Testis (tissue), 3 donors: ENCODE results near the gene ATP2B2. TPM values are rescaled to one million over a fixed set of nuclear protein-coding genes. Genes with fewer than 3 reads are reported as not detected.

Source experiments
- DNase-seq: peaks from one replicate; pipeline ENCODE4 v3.0.0-alpha.2; 2019
- H3K27ac ChIP-seq, 2 donors: fragments of 200-600 bp; sonication (generic); one replicate each; pipeline ENCODE4 v1.5.1; 2019
- H3K27me3 ChIP-seq: fragments of 200-600 bp; sonication (generic); one replicate; pipeline ENCODE4 v1.5.1; 2019
- H3K36me3 ChIP-seq: fragments of 200-600 bp; sonication (generic); one replicate; pipeline ENCODE4 v1.5.1; 2017; ENCODE audit warnings: low read depth; ENCODE audit errors: missing control alignments
- H3K4me1 ChIP-seq: fragments of 200-600 bp; sonication (generic); one replicate; pipeline ENCODE4 v1.5.1; 2019
- H3K4me3 ChIP-seq, 2 donors: fragments of 200-600 bp; sonication (generic); one replicate each; pipeline ENCODE4 v1.5.1; 2017 to 2019
- H3K9me3 ChIP-seq: fragments of 200-600 bp; sonication (generic); one replicate; pipeline ENCODE4 v1.5.1; 2017
- CTCF ChIP-seq, 3 experiments: fragments of 450-650 bp in 2 of 3; fragments of 200-600 bp in 1 of 3; sonication (generic) in 1 of 3; IDR thresholded peaks; one replicate each; pipeline ENCODE4 v1.5.1; 2016 to 2019; ENCODE audit warnings: antibody characterized with exemption in 3 of 3, mild to moderate bottlenecking in 2 of 3, moderate library complexity in 1 of 3
- POLR2A ChIP-seq: fragments of 450-650 bp; IDR thresholded peaks from one replicate; pipeline ENCODE4 v1.6.1; 2017; ENCODE audit warnings: antibody characterized with exemption, mild to moderate bottlenecking, moderate library complexity
- WGBS, 2 donors: methylation state at CpG; one replicate each; pipeline ENCODE4 v1.1.5; 2018; 5-methylcytosine and 5-hydroxymethylcytosine counted together
- intact Hi-C: fragments of 100-400 bp; cut with DNase I; formaldehyde crosslinking; loops from one replicate; pipeline ENCODE4 v1.15.1; 2023; ENCODE audit warnings: low total_unique reads
- polyA plus RNA-seq: library from polyadenylated mRNA; stranded (reverse); fragments of 350-450 nt; fragmentation: Illumina TruSeq; extraction: RNeasy Lipid Tissue Mini Kit (QIAGEN cat#74804); gene quantifications from one replicate; pipeline ENCODE4 v1.2.3, GENCODE V29; 2014; ENCODE audit warnings: low read depth, low replicate concordance; ENCODE audit not compliant: insufficient read depth
- total RNA-seq, 2 donors: library from RNA; depleted of rRNA; stranded (reverse); fragments of >200 nt; gene quantifications; one replicate each; pipeline ENCODE4 v1.2.3, GENCODE V29; 2016

The ATP2B2 gene
- total and polyA plus RNA-seq, 3 donors from 2014 or later, result 1.1 to 2.9 (median 1.8) TPM

GRCh38 chr3:10497439-10497838 is 7.9 kb downstream of the ATP2B2 start:
- Histone ChIP-seq H3K27me3 (no peaks in the 10 kb centered on the region), H3K27ac (no peak overlapping the region), H3K4me3 (no peak overlapping the region), H3K9me3 (no peaks in the 10 kb centered on the region), H3K36me3 (no peaks in the 10 kb centered on the region), H3K4me1 (no peaks in the 10 kb centered on the region)
- TF ChIP-seq POLR2A, result no peak
- TF ChIP-seq CTCF (IDR thresholded peaks at IDR 0.05), result no peak
- WGBS, 2 donors, result 78 to 79% methylated on average over 4 of the region's 4 CpGs
- no peak for DNase-seq
- intact Hi-C loops, result no loop called here

GRCh38 chr3:10496121-10496863 is 9.1 kb downstream of the ATP2B2 start:
- H3K4me3 ChIP-seq, result no peak overlapping the region
- no peak for DNase-seq
- TF ChIP-seq CTCF (IDR thresholded peaks at IDR 0.05), result no peak
- TF ChIP-seq POLR2A, result no peak
- H3K36me3 ChIP-seq, result no peaks in the 10 kb centered on the region
- intact Hi-C loops, result no loop called here
- H3K9me3 ChIP-seq, result no peaks in the 10 kb centered on the region
- no peak overlapping the region for H3K27ac ChIP-seq
- H3K4me1 ChIP-seq, result no peaks in the 10 kb centered on the region
- 59 to 61% methylated on average over 10 to 11 of the region's 11 CpGs for WGBS, 2 donors
- H3K27me3 ChIP-seq, result no peaks in the 10 kb centered on the region

GRCh38 chr3:10495614-10496013 is 9.8 kb downstream of the ATP2B2 start:
- intact Hi-C loops, result no loop called here
- DNase-seq, result no peak
- Histone ChIP-seq H3K36me3 (no peaks in the 10 kb centered on the region), H3K9me3 (no peaks in the 10 kb centered on the region), H3K27me3 (no peaks in the 10 kb centered on the region), H3K4me1 (no peaks in the 10 kb centered on the region), H3K27ac (no peak overlapping the region), H3K4me3 (no peak overlapping the region)
- 72 to 74% methylated on average over 4 to 5 of the region's 5 CpGs for WGBS, 2 donors
- TF ChIP-seq CTCF (IDR thresholded peaks at IDR 0.05), result no peak
- no peak for TF ChIP-seq POLR2A

GRCh38 chr3:10495003-10495402 is 10.4 kb downstream of the ATP2B2 start:
- WGBS, 2 donors, result 27 to 58% methylated on average over 4 of the region's 4 CpGs
- Histone ChIP-seq H3K27me3 (no peaks in the 10 kb centered on the region), H3K4me3 (no peak overlapping the region), H3K9me3 (no peaks in the 10 kb centered on the region), H3K4me1 (no peaks in the 10 kb centered on the region), H3K27ac (no peak overlapping the region), H3K36me3 (no peaks in the 10 kb centered on the region)
- peak; percentile 38 for DNase-seq
- intact Hi-C loops, result no loop called here
- no peak for TF ChIP-seq CTCF (IDR thresholded peaks at IDR 0.05)
- TF ChIP-seq POLR2A, result no peak

GRCh38 chr3:10494180-10494579 is 11.2 kb downstream of the ATP2B2 start:
- Histone ChIP-seq H3K36me3 (no peaks in the 10 kb centered on the region), H3K4me1 (no peaks in the 10 kb centered on the region), H3K27ac (no peak overlapping the region), H3K4me3 (no peak overlapping the region), H3K27me3 (no peaks in the 10 kb centered on the region), H3K9me3 (no peaks in the 10 kb centered on the region)
- no peak for TF ChIP-seq CTCF (IDR thresholded peaks at IDR 0.05)
- TF ChIP-seq POLR2A, result no peak
- WGBS, 2 donors, result 62 to 74% methylated on average over 3 of the region's 3 CpGs
- DNase-seq, result no peak
- intact Hi-C loops, result no loop called here
